GM18498 (cell line): ENCODE measurements around the gene GOLGA6L22.
"Not testable (repeated sequence)": the region's sequence is repeated elsewhere in the genome, so short reads cannot be mapped to it uniquely, and the experiment has no call there.

Source experiments
- ATAC-seq: cut with Tn5 transposase; IDR thresholded peaks from one replicate; pipeline ENCODE4 v1.9.1; 2021; ENCODE audit warnings: mild to moderate bottlenecking, moderate library complexity; ENCODE audit not compliant: unreplicated experiment

The GOLGA6L22 gene, protein sequence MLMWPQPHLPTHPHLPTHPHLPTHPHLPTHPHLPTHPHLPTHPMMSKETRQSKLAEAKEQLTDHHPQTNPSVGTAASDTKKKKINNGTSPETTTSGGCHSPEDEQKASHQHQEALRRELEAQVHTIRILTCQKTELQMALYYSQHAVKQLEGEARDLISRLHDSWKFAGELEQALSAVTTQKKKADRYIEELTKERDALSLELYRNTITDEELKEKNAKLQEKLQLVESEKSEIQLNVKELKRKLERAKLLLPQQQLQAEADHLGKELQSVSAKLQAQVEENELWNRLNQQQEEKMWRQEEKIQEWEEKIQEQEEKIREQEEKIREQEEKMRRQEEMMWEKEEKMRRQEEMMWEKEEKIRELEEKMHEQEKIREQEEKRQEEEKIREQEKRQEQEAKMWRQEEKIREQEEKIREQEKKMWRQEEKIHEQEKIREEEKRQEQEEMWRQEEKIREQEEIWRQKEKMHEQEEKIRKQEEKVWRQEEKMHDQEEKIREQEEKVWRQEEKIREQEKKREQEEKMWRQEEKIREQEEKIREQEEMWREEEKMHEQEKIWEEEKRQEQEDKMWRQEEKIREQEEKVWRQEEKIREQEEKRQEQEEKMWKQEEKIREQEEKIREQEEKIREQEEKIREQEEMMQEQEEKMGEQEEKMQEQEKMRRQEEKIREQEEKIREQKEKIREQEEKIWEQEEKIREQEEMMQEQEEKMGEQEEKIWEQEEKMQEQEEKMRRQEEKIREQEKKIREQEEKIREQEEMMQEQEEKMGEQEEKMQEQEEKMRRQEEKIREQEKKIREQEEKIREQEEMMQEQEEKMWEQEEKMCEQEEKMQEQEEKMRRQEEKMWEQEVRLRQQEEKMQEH

DNA sequence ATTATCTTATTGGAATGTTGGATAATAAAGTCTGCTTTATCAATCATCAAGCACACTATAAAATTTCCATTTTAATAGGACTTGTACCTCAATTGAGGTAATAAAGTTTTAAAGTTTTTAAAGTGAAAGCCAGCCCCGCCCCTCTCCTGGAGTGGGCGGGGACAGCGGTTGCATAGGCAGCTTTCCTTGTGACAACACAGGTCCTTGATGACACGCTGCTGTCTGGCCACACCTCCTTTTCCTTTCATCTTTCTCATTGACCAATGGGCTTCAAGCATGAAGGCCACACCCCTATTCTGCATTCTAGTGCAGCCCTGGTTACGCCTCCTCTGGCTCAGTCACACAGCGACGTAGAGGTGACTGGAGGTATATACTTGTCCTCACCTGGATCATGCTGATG, at the start of gene GOLGA6L22:
TSS of gene GOLGA6L22 (plus strand) at position 301 of the 400 bp plus-strand sequence. CDS start at position 392, 91 bp downstream.
- not testable (repeated sequence) for ATAC-seq

DNA sequence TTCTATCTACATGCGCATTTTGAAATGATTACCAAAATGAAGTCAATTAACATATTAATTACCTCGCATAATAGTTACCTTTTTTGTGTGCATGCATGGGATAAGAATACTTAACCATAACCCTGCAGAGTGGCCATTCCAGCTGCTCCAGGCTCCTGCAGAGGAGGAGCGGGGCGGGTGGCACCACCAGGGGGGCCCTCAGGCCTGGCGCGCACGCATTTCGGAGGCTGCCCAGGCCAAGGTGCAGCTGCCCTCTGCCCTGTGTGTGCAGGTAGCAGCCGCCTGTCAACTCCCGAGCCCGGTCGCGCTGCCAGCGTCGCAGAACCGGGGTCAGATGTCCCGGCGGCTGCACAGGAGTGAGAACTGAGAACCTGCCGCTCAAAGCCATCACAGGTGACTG, 41.4 kb upstream of the GOLGA6L22 start:
- not testable (repeated sequence) for ATAC-seq

DNA sequence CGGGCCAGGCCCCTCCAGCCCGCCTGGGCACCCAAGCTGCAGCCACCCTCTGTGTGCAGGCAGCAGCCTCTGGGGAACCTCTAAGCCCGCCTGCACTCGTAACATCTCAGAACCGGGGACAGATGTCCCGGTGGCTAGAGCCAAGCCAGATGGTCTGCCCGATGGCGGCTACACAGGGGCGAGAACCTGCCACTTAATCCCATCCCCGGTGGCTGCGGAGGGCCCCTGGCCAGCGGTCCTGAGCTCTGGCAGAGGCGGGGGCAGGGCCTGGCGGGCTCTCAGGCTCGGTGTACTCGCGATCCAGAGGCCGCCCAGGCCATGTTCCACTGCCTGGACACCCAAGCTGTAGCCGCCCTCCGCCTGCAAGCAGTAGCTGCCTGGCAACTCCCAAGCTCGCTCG, 40.9 kb upstream of the GOLGA6L22 start:
- ATAC-seq = not testable (repeated sequence)

DNA sequence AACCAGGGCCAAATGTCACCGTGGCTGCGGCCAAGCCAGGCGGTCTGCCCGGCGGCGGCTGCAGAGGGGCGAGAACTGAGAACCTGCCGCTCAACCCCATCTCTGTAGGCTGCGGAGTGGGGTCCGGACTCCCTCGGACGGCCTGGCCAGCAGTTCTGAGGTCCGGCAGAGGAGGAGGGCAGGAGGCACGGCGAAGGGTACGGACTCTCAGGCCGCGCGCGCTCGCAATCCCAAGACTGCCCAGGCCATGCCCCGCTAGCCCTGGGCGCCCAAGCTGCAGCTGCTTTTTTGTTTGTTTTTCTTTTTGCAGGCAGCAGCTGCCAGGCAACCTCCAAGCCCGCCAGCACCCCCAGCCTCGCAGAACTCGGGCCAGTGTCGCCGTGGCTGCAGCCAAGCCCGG, 40.5 kb upstream of the GOLGA6L22 start:
- not testable (repeated sequence) for ATAC-seq

- not testable (repeated sequence) for ATAC-seq
Observed at GRCh38 chr15:22418666-22419065, 40.0 kb upstream of the GOLGA6L22 start.

DNA sequence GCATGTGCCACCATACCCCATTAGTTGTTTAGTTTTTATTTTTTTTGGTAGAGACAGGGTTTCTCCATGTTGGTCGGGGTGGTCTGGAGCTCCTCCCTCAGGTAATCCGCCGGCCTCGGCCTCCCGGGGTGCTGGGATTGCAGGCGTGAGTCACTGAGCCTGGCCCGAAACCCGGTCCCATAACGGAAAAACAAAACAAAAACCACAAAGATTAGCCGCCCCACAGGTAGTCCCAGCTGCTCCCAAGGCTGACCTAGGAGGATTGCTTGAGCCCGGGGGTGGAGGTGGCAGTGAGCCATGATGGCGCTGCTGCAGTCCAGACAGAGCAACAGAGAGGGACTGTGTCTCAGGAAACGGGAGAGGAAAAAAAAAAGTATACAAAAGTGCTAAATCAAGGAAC, 38.4 kb upstream of the GOLGA6L22 start:
- ATAC-seq = not testable (repeated sequence)

GRCh38 chr15:22429426-22429825, 29.3 kb upstream of the GOLGA6L22 start:
- ATAC-seq = not testable (repeated sequence)

DNA sequence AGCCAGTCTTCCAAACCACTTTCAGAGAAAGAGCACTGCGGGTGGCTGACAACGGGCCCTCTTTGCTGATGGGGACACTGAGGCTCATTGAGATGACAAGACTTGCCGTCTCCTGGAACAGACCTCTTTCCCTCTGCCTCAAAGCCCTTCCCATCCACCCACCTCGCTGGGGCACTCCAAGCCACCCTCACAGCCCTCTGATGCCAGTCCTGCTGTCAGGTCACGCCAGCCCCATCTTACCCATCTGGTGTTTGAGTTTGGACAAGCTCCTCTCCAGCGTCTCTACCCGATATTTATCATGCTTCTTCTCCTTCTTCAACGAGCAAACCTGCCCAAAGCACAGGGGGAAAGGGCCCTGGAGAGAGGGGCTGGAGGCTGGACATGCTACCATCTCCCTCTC, 27.0 kb upstream of the GOLGA6L22 start:
- not testable (repeated sequence) for ATAC-seq

DNA sequence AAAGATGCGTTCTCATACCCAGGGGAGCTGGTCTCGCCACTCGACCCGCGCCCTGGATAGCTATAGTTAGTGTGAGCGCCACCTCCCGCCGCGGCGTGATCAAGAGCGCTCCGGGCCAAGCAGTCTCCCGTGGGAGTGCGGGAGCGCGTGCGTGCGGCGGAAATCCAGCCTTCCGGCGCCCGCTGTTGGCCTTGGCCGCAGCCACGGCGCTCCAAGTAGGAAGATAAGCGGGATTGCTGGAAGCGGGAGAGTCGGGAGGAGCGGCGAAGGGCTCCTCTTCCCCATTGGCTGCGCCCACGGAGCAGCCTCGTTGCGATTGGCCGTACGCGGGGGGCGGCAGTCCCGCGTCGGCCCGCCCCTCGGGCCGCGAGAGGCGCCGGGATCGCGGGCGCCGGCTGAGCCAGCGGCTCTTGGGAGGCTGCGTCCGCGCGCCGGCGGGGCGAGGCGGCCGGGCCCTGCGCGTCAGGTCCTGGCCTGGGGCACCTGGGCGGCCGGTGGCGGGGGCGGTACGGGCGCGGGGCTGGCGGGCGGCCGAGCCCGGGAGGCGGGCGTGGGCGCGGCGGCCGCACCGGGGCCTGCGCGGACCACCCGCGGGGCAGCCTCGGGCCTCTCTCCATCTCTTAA, 35.9 kb downstream of the GOLGA6L22 start:
- not testable (repeated sequence) for ATAC-seq

GRCh38 chr15:22497200-22497599, 38.5 kb downstream of the GOLGA6L22 start:
- not testable (repeated sequence) for ATAC-seq

GRCh38 chr15:22498220-22498925, 39.7 kb downstream of the GOLGA6L22 start:
- not testable (repeated sequence) for ATAC-seq

DNA sequence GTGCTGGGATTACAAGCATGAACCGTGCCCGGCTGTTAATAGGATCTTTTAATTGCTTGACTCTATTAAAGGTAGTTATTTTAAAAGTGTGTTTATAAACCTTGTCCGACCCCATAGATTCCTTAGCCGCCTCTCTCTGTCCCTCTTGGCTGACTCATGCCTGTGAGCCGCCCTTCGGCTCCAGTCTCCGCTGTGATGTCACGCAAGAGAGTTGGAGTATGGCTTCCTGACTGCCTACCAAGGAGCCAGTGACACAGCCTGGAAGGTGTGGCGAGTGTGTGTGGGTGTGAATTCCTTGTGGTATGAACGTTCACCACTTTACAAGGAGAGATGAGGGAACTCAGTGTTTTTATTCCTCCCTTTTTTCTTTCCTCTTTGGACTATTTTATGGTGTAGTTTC, 43.6 kb downstream of the GOLGA6L22 start:
- not testable (repeated sequence) for ATAC-seq

GRCh38 chr15:22506959-22507358, 48.3 kb downstream of the GOLGA6L22 start:
- not testable (repeated sequence) for ATAC-seq

GRCh38 chr15:22516140-22516539, 57.4 kb downstream of the GOLGA6L22 start:
- not testable (repeated sequence) for ATAC-seq
